Brain pericyte (primary cell): Measurements from ENCODE around the gene HEATR1.
A peak's percentile ranks its signal among the peaks of the same experiment; 100 is the strongest.
"Not testable (repeated sequence)": the region's sequence is repeated elsewhere in the genome, so short reads cannot be mapped to it uniquely, and the experiment has no call there.

Experiments used
- DNase-seq: peaks from one replicate; pipeline ENCODE4 v3.0.0-alpha.2; 2012; ENCODE audit warnings: low read depth, low spot score

Gene HEATR1, protein sequence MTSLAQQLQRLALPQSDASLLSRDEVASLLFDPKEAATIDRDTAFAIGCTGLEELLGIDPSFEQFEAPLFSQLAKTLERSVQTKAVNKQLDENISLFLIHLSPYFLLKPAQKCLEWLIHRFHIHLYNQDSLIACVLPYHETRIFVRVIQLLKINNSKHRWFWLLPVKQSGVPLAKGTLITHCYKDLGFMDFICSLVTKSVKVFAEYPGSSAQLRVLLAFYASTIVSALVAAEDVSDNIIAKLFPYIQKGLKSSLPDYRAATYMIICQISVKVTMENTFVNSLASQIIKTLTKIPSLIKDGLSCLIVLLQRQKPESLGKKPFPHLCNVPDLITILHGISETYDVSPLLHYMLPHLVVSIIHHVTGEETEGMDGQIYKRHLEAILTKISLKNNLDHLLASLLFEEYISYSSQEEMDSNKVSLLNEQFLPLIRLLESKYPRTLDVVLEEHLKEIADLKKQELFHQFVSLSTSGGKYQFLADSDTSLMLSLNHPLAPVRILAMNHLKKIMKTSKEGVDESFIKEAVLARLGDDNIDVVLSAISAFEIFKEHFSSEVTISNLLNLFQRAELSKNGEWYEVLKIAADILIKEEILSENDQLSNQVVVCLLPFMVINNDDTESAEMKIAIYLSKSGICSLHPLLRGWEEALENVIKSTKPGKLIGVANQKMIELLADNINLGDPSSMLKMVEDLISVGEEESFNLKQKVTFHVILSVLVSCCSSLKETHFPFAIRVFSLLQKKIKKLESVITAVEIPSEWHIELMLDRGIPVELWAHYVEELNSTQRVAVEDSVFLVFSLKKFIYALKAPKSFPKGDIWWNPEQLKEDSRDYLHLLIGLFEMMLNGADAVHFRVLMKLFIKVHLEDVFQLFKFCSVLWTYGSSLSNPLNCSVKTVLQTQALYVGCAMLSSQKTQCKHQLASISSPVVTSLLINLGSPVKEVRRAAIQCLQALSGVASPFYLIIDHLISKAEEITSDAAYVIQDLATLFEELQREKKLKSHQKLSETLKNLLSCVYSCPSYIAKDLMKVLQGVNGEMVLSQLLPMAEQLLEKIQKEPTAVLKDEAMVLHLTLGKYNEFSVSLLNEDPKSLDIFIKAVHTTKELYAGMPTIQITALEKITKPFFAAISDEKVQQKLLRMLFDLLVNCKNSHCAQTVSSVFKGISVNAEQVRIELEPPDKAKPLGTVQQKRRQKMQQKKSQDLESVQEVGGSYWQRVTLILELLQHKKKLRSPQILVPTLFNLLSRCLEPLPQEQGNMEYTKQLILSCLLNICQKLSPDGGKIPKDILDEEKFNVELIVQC (N-terminal part only)

DNA sequence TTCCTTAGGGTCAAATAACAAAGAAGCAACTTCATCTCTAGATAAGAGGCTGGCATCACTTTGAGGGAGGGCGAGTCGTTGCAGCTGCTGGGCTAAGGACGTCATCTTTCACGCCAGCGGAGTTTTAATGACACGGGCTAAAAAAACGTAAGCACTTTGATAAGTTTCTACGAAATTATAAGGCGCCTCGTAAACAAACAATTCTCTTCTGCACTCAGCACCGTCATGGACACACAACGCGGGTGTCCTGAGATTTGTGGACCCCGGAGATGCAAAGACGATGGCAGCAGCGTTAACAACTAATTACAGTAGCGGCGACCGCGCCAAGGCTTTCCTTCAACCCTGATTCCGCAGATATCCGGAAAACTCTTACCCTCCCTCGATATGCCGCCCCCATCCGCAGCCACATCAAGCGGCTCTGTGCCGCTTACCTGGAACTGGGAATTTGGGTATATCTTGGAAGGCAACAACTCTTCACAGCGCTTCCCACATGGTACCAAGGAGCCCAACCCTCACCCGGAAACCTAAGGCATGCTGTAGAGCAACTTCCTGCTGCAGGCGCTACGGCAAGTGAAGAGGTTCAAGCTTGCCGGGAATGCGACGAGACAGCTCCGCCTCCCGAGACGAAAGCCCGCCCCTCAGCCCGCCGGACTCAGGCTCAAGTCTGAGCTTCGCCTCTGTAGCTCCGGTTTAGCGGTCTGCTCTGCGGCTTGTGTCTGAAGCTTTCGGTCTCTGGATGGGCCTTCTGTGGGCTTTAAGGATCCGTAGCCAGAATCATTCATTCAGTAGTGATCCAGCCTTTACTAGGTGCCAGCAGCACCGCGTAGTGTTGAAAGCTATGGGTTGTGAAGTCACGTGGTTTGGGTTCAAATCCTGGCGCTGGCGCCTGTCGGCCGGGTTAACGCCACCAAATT is at the start of gene HEATR1:
Gene HEATR1 (minus strand): TSS at position 526 of the 914 bp plus-strand sequence. CDS start 421 bp downstream, at position 105.
- DNase-seq = peak; percentile 76

DNA sequence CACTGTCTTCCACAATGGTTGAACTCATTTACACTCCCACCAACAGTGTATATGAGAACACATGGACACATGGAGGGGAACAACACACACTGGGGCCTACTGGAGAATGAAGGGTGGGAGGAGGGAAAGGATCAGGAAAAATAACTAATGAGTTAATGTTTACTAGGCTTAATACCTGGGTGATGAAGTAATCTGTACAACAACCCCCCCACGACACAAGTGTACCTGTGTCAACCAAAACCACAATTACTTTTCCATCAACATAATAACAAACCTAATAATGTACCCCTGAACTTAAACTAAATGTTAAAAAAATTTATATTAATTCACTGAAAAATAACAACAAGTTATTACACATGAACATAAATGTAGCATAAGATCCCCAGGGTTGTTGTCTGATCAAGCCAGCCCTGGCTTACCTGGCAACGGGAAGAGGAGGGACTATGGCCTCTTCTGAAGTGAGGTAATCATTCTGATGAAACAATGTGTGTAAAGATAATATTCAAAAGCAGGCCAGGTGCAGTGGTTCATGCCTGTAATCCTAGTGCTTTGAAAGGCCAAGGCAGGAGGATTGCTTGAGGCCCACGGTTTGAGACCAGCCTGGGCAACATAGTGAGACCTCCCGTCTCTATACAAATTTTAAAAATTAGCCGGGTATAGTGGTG is 40.8 kb upstream of the HEATR1 start:
- no peak for DNase-seq

DNA sequence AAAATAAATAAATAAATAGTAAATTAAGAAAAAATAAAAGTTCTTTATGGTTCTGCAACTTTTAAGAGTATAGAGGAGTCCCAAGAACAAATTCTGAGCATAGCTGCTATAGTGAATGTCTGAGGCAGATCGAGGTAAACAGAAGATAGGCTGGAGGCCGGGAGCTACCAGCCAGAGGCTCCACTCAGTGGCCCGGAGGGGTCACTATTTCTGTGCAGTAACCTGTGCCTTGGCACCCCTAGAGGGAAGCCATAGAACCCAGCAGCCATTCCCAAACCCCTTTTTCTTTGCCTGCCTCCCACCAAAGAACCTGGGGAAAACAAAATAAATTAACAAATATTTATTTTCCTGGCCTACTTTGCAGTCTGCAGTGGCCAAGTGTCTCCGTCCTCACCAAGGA is 38.4 kb upstream of the HEATR1 start:
- no peak for DNase-seq

DNA sequence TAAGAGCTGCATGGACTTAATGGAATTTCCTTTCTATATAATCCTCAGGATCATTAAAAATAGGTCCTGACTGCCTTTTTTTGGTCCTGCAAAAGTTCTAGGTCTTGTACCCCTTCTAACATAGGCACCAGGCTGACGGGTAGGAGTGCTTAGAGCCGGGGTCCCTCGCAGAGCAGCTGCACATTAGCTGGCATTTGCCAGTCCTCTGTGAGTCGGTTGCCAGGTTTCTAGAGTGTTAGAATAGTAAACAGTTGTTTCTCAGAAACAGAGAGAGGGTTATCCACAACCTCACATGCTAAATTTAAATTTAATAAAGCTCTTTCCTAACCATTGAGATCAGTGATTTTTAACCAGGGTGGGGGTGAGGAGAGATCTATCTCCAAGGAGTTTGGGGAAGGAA is 35.4 kb upstream of the HEATR1 start:
- DNase-seq = no peak

DNA sequence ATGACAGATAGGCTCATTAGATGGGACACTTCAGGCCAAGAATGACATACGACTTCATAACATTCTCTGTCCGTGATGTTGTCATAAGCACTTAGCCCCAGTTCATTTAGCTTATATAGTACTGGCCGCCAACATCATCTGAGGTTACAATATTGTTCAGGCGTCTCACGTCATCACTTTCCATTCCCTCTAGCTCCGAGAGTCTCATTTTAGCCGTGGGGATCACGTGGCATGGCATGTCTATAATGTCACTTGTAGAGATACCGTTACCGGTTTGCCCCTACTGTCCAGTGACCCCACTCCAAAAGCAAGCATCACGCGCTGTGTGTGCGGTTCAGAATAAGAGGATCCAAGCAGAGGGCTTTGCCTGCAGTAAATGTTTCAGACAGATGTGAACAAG is 34.6 kb upstream of the HEATR1 start:
- no peak for DNase-seq

DNA sequence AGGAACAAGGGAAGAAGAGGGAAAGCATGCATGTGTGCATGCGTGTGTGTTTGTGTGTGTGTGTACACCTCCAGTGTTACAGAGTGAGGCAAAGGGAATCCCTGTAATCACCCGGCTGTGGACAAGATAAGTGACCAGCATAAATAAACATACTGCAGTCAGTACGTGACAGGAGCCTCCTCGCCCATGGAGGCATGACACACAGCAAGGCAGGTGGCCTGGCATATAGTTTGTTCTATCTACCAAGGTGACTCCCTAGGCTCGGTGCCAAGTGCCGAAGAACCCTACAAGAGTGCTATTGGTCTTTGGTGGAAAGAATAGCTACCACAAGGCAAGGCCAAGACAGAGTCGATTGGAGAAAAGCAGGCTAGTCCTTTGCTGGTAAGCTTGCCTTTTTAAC is 31.7 kb upstream of the HEATR1 start:
- DNase-seq = no peak

DNA sequence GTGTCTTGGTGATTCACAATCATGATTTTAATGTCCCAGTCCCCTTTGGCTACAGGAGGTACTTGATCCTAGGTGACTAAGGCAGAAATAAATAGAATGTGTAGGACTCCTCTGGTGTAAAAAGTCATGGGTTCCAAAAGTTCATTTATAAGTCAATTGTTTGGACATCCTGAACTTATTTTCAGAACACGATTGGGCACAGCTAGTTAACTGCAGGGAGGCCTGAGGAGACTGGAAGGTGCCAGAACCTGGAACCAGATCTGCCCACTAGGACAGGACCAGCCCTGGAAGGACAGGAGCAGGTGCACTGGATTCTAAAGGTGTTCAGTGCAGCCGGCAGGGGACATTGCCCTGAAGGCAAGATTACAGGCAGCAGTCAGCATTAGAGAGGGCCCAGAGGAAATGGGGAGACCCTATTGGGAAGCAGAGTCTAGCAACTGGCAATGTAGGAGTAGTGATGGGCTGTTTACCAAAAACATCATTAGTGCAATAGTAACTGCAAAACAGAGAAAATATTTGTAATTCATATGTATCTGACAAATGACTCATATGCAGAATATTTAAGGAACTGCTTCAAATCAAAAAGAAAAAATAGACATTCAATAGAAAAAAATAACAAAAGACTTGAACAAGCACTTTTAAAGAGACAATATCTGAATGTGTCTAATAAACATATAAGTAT is 23.6 kb upstream of the HEATR1 start:
- DNase-seq = no peak

DNA sequence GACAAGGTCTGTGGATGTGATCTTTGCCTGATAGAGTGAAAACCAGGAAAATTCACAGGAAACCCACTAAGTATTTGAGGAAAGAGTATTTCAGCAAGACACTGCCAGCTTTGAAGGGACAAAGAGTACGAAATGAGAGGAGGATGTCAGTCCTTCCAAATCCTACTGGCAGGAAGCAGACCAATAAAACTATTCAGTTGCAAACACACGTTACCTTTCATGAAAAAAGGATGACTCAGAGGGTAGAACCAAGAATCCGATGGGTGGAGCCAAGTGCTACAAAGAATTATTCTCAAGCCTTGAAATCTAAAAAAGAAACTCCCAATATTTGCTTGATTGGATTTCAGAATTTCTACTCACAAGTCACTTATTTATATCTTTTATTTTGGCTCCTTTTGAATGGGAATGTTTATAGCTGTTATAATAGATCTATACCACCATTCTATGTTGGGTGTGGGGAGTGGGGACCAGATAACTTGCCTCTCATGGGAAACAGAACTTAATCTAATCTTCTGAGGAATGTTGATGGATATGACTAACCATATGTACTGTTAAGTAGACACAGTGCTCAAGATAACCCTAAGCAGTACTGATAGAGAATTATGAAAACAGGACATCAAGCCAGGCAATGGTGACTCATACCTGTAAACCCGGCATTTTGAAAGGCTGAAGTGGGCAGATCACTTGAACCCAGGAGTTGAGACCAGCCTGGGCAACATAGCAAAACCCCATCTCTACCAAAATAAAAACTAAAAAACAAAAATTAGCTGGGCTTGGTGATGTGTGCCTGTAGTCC is 19.3 kb upstream of the HEATR1 start:
- DNase-seq = no peak

DNA sequence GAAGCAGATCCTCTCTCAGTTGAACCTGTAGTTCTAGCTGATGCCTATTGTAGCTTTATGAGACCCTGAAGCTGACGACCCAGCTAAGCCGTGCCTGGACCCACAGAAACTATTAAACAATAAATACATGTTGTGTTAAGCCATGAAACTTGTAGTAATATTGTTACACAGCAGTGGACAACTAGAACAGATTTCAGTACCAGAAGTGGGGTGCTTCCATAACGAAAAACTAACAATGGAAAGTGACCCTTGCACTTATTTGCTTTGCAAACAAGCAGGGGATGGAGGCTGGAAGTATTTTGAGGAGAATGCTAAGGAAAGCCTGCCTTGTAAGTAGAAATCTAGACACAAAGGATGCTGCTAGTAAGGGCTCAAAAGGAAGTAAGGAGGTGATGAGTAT is 18.1 kb upstream of the HEATR1 start:
- DNase-seq = no peak

DNA sequence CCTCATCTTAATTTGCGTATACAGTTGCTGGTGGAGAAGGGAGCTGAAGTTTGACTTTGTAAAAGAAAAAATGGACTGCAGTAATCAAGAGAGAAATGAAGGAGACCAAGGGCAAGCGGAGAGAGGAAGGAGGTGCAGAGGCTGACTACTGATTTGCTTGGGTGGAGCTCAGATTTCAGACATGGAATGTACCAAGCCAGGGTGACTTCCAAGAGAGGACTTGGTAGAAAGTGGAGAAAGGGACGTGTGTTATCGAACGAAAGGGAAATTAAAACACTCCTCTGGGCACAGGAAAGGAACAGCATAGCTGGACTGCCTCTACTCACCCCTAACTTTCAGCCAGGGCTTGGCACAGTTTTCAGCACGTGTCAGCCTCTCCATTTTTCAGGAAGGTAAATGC is 15.1 kb upstream of the HEATR1 start:
- DNase-seq = no peak

DNA sequence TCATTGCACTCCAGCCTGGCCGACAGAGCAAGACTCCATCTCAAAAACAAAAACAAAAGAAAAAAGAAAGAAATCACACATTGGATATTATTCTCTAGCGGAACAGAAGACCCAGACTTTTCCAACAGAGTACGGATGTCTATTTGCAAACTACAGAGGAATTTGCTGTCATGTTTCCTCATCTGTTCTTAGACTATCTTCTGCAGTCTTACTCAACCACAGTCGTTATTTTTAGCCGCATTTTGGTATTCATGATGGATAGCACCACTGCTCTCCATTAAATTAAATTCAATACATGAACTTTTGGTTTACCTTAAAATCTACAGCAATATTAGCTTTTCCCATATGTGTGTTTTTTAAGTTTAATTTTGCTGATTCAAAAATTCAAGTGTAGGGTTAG is 14.2 kb upstream of the HEATR1 start:
- no peak for DNase-seq

DNA sequence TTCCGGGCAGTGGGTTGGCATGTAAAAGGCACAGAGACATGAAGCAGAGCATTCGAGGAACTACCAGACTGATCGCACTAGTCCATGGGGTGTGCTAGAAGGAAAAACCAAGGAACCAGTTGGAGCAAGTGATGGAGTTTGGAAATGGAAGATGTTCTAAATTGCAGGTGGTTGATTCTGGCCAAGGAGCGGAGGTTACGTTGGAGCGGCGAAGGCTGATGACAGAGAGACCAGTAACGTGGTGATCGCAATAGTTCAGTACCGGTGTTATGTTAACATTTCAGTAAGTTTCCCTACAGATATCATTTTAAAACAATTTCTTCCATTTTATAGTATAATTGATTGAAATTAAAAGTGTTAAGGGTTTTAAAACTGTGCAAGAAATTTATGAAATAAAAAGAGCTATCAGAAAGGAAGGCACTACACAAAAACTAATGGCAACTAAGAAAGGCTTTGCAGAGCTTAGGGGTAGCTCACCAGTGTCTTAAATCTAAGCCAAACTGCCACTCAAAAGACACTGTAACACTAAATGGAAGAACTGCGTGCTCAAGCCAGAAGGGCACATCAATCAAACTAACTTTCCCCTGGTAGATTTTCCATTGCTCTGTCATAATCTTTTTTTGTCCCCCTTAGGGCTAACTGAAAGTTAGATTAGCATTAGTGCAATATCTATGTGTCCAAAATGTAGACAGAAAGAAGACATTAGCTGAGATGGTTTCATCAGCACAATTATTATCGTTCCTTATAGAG is 11.3 kb upstream of the HEATR1 start:
- no peak for DNase-seq

DNA sequence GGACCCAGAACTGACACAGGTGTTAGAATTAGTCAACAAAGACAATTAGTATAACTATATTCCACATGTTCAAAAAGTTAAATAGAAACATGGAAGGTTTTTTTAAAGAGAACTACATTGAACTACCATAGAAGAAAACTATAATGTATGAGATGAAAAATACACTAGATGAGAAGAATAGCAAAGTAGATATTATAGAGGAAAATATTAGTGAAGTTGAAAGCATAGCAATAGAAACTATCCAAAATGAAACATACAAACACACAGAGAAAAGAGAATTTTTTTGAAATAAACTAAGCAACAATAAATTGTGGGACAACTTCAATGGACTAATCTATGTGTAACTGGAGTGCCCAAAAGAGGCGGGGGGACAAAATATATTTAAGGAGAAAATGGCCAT is 8.0 kb upstream of the HEATR1 start:
- DNase-seq = no peak

DNA sequence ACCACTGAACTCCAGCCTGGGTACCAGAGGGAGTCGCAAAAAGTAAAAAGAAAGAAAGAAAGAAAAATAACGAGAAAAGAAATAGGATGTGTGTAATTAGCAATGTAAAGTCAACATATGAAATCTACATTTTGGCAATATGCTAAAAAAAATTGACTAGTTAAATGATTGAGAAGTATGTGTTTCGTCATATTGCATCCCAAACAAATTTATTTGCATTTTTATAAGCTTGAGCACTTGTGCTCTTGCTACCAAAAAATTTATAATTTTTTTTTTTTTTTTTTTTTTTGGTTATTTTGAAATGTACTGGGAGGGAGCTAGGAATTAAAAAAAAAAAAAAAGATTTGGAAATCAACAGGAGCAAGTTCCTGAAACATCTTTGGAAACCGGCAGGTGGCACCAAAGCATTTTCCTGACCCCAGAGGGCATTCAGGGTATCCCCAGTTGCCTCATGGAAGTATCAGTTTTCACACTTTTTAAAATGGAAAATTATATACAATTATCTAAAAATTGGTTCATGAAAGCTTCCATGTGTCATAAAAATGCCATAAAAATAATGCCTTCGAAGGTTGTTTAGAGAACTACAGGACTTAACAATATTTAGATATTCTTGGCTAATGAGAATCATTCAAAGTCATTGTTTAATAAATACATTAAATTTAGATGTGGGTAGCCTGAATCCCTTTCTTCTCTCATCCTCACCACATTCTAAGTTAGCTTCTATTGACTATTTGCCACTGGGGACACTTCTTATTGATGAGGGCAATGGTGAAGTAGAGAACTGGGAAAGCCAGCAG is 4.8 kb upstream of the HEATR1 start:
- no peak for DNase-seq

DNA sequence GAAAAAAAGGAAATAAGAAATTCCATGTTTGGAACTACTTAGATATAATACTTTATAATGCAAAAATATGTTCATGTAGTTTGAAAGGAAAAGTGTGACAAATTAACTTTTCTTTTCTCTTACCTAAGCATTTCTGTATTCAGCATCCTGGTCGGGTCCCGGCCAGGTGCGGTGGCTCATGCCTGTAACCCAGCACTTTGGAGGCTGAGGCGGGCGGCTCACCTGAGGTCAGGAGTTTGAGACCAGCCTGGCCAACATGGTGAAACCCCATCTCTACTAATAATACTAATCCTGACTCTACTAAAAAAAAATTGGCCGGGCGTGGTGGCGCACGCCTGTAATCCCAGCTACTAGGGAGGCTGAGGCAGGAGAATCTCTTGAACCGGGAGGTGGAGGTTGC is 3.3 kb upstream of the HEATR1 start:
- not testable (repeated sequence) for DNase-seq

DNA sequence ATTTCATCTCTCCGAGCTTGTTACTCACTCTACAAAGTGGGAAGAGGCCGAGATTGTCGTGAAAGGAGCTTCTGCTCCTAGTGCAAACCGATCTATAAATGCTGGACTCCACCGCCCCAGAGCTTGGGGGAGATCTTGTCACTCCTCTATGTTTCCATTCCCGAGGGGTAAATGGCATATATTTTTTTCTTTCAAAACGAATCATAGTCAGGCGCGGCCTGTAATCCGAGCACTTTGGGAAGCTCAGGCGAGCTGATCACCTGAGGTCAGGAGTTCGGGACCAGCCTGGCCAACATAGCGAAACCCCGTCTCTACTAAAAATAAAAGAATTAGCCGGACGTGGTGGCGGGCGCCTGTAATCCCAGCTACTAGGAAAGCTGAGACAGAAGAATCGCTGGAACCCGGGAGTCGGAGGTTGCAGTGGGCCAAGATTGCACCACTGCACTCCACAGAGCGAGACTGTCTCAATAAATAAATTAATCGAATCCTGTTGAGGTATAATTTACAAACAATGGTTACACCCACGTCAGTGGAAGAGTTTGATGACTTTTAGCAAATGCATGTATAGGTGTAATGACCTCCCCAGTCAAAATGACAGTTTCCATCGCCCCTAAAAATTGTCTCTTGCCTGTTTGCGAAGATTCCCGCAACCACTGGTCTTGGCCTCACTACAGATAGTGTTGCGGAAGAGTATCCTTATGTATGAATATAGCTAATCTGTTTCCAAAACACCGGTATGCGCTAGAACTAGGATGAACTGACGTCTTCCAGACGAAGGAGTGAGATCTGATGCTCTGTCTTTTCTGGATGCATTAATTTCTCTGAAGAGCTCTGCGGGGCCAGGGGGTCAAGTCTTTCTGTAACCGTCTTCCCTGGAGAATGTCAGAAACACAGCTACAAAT is 840 bp upstream of the HEATR1 start:
- DNase-seq = no peak
